ENCODE data around the gene GCDH.
A peak's percentile ranks its signal among the peaks of the same experiment; 100 is the strongest.

GCDH gene

GRCh38 chr19:12943437-12944044, 52.6 kb downstream of the GCDH start:
- DNase-seq = no peak

GRCh38 chr19:12944104-12944674, 53.2 kb downstream of the GCDH start:
- DNase-seq = no peak

GRCh38 chr19:12945479-12946091, 54.6 kb downstream of the GCDH start, which contains the start of gene RAD23A:
Gene RAD23A, plus strand, starts transcription at chr19:12945862. Its CDS starts 87 bp downstream, at chr19:12945949.
- DNase-seq = peak; percentile 92

GRCh38 chr19:12946092-12946721, 55.2 kb downstream of the GCDH start:
- peak; percentile 38 for DNase-seq

- no peak for DNase-seq
Measured at GRCh38 chr19:12946731-12947496, 56.0 kb downstream of the GCDH start.

GRCh38 chr19:12947702-12948611, 57.0 kb downstream of the GCDH start:
- no peak for DNase-seq

- DNase-seq = no peak
Measured at GRCh38 chr19:12948612-12949362, 57.8 kb downstream of the GCDH start.
